OCI-LY7 (cell line): ENCODE data around the gene POLDIP3. TPM values are rescaled to one million over a fixed set of nuclear protein-coding genes. Genes with fewer than 3 reads are reported as not detected.

ENCODE experiments used
- BruUV-seq: library from RNA; stranded (reverse); fragments of 400-500 nt; replicated peaks from 2 replicates; lab custom pipeline; 2021; lab: Mats Ljungman, UMichigan
- CTCF ChIA-PET: fragments of 300-600 bp; sonication (Branson Sonifier 250); formaldehyde crosslinking; loops from one replicate; lab custom pipeline; 2022; ENCODE audit warnings: antibody characterized with exemption; ENCODE audit not compliant: unreplicated experiment; lab: Charles Lee
- POLR2A ChIA-PET: fragments of 300-600 bp; sonication (Branson Sonifier 250); formaldehyde crosslinking; loops from one replicate; lab custom pipeline; 2022; ENCODE audit warnings: antibody characterized with exemption; lab: Charles Lee
- DNase-seq: peaks from one replicate; pipeline ENCODE4 v3.0.0-alpha.2; 2015; ENCODE audit warnings: low spot score
- H2AFZ ChIP-seq: fragments of 200-600 bp; sonication (generic), shearing (Covaris generic); 2 replicates; pipeline ENCODE4 v1.6.1; 2014; ENCODE audit warnings: mild to moderate bottlenecking, antibody characterized with exemption, low read length, moderate library complexity
- H3K27ac ChIP-seq: fragments of 200-600 bp; sonication (generic); 2 replicates; pipeline ENCODE4 v1.5.1; 2014; ENCODE audit warnings: mixed run types, low read depth, mild to moderate bottlenecking, moderate library complexity, low read length, inconsistent platforms; ENCODE audit not compliant: poor library complexity, severe bottlenecking
- H3K36me3 ChIP-seq: fragments of 200-600 bp; sonication (generic); 2 replicates; pipeline ENCODE4 v1.6.1; 2014; ENCODE audit warnings: mild to moderate bottlenecking, antibody characterized with exemption, low read length, moderate library complexity, mixed read lengths; ENCODE audit not compliant: insufficient read depth
- H3K4me1 ChIP-seq: fragments of 200-600 bp; sonication (generic); 2 replicates; pipeline ENCODE4 v1.5.1; 2014; ENCODE audit warnings: mild to moderate bottlenecking, low read length; ENCODE audit not compliant: insufficient read depth, poor library complexity, severe bottlenecking
- H3K4me2 ChIP-seq: fragments of 200-600 bp; sonication (generic); 2 replicates; pipeline ENCODE4 v1.6.1; 2014; ENCODE audit warnings: mild to moderate bottlenecking, low read length
- H3K4me3 ChIP-seq: fragments of 200-600 bp; sonication (generic); 2 replicates; pipeline ENCODE4 v1.5.1; 2014; ENCODE audit warnings: mild to moderate bottlenecking, low read depth, low read length; ENCODE audit not compliant: poor library complexity, severe bottlenecking
- H3K79me2 ChIP-seq: fragments of 200-600 bp; sonication (generic); 2 replicates; pipeline ENCODE4 v1.6.1; 2016; ENCODE audit warnings: low read depth, mild to moderate bottlenecking, low read length, moderate library complexity, mixed read lengths; ENCODE audit not compliant: insufficient read depth
- H3K9me2 ChIP-seq: fragments of 200-600 bp; sonication (generic); 2 replicates; pipeline ENCODE4 v1.6.1; 2016; ENCODE audit warnings: mild to moderate bottlenecking, low read length, mixed read lengths; ENCODE audit not compliant: insufficient read depth
- H3K9me3 ChIP-seq: fragments of 200-600 bp; sonication (generic); 2 replicates; pipeline ENCODE4 v1.6.1; 2014; ENCODE audit warnings: mild to moderate bottlenecking, mixed run types, low read length, mixed read lengths
- H4K20me1 ChIP-seq: fragments of 200-600 bp; sonication (generic); 2 replicates; pipeline ENCODE4 v1.6.1; 2014; ENCODE audit warnings: mild to moderate bottlenecking, antibody characterized with exemption, low read length, moderate library complexity, mixed read lengths; ENCODE audit not compliant: insufficient read depth
- EZH2phosphoT487 ChIP-seq: fragments of 200-600 bp; sonication (generic); IDR thresholded peaks from 2 replicates; pipeline ENCODE4 v1.6.1; 2018; ENCODE audit warnings: low read depth, borderline replicate concordance, mild to moderate bottlenecking, mixed run types, antibody characterized with exemption, low read length, moderate library complexity, mixed read lengths
- intact Hi-C: fragments of 100-400 bp; cut with micrococcal nuclease; formaldehyde crosslinking; loops from one replicate; pipeline ENCODE4 v1.10.0; 2022; ENCODE audit not compliant: unreplicated experiment
- total RNA-seq, 2 experiments: library from RNA; depleted of rRNA in 1 of 2; stranded (reverse); fragments of >200 nt in 1 of 2; shearing (Covaris generic) in 1 of 2; gene quantifications; 2 replicates each; pipeline ENCODE4 v1.2.3, GENCODE V29; 2014 to 2022
- TF ChIP-seq, protein P1 (sequence below): fragments of 200-600 bp; sonication (generic); conservative IDR thresholded peaks from 2 replicates; pipeline ENCODE4 v1.5.1; 2014; ENCODE audit warnings: mild to moderate bottlenecking, antibody characterized with exemption, low read length, moderate library complexity, mixed read lengths

Gene POLDIP3
- total RNA-seq, 2 experiments from 2014 or later, result 70.7 to 73.5 TPM

GRCh38 chr22:42649246-42650099 is 34.8 kb upstream of the POLDIP3 start, which contains the start of gene CYB5R3:
TSS of gene CYB5R3 (minus strand) at chr22:42649392. CDS start at chr22:42649315, 77 bp downstream.
- no peak for TF ChIP-seq EZH2phosphoT487
- TF ChIP-seq, protein P1, sequence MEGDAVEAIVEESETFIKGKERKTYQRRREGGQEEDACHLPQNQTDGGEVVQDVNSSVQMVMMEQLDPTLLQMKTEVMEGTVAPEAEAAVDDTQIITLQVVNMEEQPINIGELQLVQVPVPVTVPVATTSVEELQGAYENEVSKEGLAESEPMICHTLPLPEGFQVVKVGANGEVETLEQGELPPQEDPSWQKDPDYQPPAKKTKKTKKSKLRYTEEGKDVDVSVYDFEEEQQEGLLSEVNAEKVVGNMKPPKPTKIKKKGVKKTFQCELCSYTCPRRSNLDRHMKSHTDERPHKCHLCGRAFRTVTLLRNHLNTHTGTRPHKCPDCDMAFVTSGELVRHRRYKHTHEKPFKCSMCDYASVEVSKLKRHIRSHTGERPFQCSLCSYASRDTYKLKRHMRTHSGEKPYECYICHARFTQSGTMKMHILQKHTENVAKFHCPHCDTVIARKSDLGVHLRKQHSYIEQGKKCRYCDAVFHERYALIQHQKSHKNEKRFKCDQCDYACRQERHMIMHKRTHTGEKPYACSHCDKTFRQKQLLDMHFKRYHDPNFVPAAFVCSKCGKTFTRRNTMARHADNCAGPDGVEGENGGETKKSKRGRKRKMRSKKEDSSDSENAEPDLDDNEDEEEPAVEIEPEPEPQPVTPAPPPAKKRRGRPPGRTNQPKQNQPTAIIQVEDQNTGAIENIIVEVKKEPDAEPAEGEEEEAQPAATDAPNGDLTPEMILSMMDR, result no peak
- CTCF ChIA-PET, result no interaction called here
- POLR2A ChIA-PET, result interaction anchor here (0.6 to 1.0 kb wide), 5 partner anchors 12 to 1357 kb away, joined by 3 to 4 read pairs (median 3); no protein-coding TSS in a partner anchor
- Histone ChIP-seq H3K4me2 (peak within 1 kb of the TSS; percentile 87), H4K20me1 (peaks cover 6% of the 10 kb centered on the region; the same call in 1 of the 2 replicates), H3K4me1 (peaks cover 45% of the 10 kb centered on the region), H3K36me3 (no peaks in the 10 kb centered on the region), H3K4me3 (peak within 1 kb of the TSS; percentile 100), H3K9me3 (no peaks in the 10 kb centered on the region), H2AFZ (peak within 1 kb of the TSS; percentile 68), H3K79me2 (peaks cover 23% of the 10 kb centered on the region; the same call in 1 of the 2 replicates), H3K9me2 (no peaks in the 10 kb centered on the region), H3K27ac (peak within 1 kb of the TSS; percentile 47)
- TSS peak; percentile 96 for BruUV-seq
- peak; percentile 76 for DNase-seq
- intact Hi-C loops, result loop anchor here (2.0 kb wide), 1 partner anchor 27 kb away; no protein-coding TSS in a partner anchor

- Histone ChIP-seq H3K36me3 (no peaks in the 10 kb centered on the region), H3K4me3 (peak overlapping the region; percentile 100), H3K79me2 (peaks cover 23% of the 10 kb centered on the region; the same call in 1 of the 2 replicates), H3K9me2 (no peaks in the 10 kb centered on the region), H3K9me3 (no peaks in the 10 kb centered on the region), H4K20me1 (peaks cover 6% of the 10 kb centered on the region; the same call in 1 of the 2 replicates), H3K4me1 (peaks cover 36% of the 10 kb centered on the region), H3K27ac (peak overlapping the region; percentile 0), H2AFZ (no peak overlapping the region), H3K4me2 (peak overlapping the region; percentile 87)
- TF ChIP-seq, protein P1, result no peak
- no peak for TF ChIP-seq EZH2phosphoT487
- peak; percentile 52 for DNase-seq
- intact Hi-C loops, result loop anchor here (2.0 kb wide), 1 partner anchor 26 kb away; no protein-coding TSS in a partner anchor
- BruUV-seq, result TSS peak; percentile 73
- ChIA-PET POLR2A (interaction anchor here (0.6 to 1.0 kb wide), 4 partner anchors 11 to 1356 kb away, joined by 3 to 4 read pairs (median 3); no protein-coding TSS in a partner anchor), CTCF (no interaction called here)
Measured at GRCh38 chr22:42648368-42649245, 33.9 kb upstream of the POLDIP3 start.
